LNCAP (cell line): Measurements from ENCODE around the gene RPTOR.

ENCODE experiments used
- TF ChIP-seq, protein P1 (sequence below): fragments of 450-650 bp; IDR thresholded peaks from 2 replicates; pipeline ENCODE4 v1.5.1; 2017; ENCODE audit warnings: mild to moderate bottlenecking

Gene RPTOR

GRCh38 chr17:80621335-80621996 lies 76.8 kb downstream of the RPTOR start:
- TF ChIP-seq, protein P1, sequence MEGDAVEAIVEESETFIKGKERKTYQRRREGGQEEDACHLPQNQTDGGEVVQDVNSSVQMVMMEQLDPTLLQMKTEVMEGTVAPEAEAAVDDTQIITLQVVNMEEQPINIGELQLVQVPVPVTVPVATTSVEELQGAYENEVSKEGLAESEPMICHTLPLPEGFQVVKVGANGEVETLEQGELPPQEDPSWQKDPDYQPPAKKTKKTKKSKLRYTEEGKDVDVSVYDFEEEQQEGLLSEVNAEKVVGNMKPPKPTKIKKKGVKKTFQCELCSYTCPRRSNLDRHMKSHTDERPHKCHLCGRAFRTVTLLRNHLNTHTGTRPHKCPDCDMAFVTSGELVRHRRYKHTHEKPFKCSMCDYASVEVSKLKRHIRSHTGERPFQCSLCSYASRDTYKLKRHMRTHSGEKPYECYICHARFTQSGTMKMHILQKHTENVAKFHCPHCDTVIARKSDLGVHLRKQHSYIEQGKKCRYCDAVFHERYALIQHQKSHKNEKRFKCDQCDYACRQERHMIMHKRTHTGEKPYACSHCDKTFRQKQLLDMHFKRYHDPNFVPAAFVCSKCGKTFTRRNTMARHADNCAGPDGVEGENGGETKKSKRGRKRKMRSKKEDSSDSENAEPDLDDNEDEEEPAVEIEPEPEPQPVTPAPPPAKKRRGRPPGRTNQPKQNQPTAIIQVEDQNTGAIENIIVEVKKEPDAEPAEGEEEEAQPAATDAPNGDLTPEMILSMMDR = no peak

- TF ChIP-seq, protein P1 = no peak
These were observed 77.3 kb downstream of the RPTOR start for GRCh38 chr17:80621997-80622357.

GRCh38 chr17:80624864-80625263 lies 80.2 kb downstream of the RPTOR start:
- TF ChIP-seq, protein P1 = no peak

GRCh38 chr17:80625627-80626026 lies 81.0 kb downstream of the RPTOR start:
- TF ChIP-seq, protein P1 = no peak

DNA sequence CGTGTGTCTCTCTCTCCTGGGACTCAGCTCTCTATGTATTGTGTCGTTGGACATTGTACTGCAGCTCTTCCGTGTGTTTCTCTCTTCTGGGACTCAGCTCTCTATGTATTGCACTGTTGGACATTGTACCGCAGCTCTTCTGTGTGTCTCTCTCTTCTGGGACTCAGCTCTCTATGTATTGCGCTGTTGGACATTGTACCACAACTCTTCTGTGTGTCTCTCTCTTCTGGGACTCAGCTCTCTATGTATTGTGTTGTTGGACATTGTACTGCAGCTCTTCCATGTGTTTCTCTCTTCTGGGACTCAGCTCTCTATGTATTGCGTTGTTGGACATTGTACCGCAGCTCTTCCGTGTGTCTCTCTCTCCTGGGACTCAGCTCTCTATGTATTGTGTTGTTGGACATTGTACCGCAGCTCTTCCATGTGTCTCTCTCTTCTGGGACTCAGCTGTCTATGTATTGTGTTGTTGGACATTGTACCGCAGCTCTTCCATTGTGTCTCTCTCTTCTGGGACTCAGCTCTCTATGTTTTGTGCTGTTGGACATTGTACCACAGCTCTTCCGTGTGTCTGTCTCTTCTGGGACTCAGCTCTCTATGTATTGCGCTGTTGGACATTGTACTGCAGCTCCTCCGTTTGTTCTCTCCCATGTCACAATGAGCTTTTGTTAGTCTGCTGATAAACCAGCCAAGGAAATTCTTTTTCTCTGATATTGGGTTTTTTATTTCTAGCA lies 84.8 kb downstream of the RPTOR start:
- TF ChIP-seq, protein P1 = no peak

DNA sequence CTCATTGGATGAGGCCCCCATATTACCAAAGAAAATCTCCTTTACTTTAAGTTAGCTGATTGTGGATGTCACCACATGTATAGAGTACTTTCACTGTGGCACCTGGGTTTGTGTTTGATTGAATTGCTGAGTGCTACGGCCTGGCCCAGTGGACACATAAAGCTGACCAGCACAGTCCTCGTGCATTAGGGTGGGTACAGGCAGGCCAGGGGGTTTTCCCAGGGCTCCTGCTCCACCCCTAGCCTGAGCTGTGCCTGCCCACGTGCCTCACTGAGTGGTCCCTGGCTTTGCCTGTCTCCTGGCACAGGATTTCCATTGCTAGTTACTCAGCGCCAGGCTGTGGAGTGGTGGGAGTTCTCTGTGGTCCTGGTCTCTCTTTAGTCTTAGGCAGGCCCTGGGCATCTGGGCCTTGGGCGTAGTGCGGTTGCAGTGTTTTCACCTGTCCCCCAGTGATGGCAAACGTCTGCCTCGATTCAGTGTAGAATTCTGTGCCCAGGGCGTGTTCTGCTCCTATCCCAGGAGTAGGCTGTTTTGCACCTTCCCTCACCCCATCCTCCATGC lies 86.0 kb downstream of the RPTOR start:
- TF ChIP-seq, protein P1 = no peak

- TF ChIP-seq, protein P1 = no peak
These were observed 86.8 kb downstream of the RPTOR start for GRCh38 chr17:80631142-80632045.
